PC-9 (cell line): ENCODE data around the gene TXNDC5.

Experiments
- EZH2 ChIP-seq: fragments of 200-600 bp; sonication (generic); IDR thresholded peaks from 2 replicates; pipeline ENCODE4 v1.8.0; 2017; ENCODE audit warnings: antibody characterized with exemption, low read depth
- TF ChIP-seq, protein P1 (sequence below): fragments of 200-600 bp; sonication (generic); conservative IDR thresholded peaks from 2 replicates; pipeline ENCODE4 v1.6.1; 2017; ENCODE audit warnings: mixed run types, antibody characterized with exemption, mild to moderate bottlenecking, moderate library complexity

DNA sequence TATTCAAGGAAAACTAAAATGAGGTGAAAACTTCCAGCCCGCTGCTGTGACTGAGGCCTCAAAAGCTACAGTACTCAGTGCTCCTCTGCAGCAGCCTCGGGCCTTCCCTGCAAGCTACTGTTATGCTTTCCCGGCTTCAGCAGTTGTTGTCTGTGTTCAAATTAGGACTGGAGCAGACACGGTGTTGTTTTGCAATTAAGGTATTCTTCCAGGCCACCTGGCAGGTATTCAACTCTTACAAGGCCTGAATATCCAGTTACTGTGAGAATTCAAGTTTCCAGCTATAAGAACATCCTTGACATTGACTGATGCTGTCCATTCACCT is 10.7 kb downstream of the TXNDC5 start:
- TF ChIP-seq EZH2 = no peak
- TF ChIP-seq, protein P1, sequence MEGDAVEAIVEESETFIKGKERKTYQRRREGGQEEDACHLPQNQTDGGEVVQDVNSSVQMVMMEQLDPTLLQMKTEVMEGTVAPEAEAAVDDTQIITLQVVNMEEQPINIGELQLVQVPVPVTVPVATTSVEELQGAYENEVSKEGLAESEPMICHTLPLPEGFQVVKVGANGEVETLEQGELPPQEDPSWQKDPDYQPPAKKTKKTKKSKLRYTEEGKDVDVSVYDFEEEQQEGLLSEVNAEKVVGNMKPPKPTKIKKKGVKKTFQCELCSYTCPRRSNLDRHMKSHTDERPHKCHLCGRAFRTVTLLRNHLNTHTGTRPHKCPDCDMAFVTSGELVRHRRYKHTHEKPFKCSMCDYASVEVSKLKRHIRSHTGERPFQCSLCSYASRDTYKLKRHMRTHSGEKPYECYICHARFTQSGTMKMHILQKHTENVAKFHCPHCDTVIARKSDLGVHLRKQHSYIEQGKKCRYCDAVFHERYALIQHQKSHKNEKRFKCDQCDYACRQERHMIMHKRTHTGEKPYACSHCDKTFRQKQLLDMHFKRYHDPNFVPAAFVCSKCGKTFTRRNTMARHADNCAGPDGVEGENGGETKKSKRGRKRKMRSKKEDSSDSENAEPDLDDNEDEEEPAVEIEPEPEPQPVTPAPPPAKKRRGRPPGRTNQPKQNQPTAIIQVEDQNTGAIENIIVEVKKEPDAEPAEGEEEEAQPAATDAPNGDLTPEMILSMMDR = no peak
